Activated CD8-positive, alpha-beta memory T cell treated with anti-CD3 and anti-CD28 coated beads, Interleukin-2, amount 50 U/mL, for 4 hours (primary cell): ENCODE results near the gene WDSUB1.

Experiments
- DNase-seq: peaks from one replicate; pipeline ENCODE4 v3.0.0-alpha.2; 2020

WDSUB1 gene

GRCh38 chr2:159192371-159192918 lies 94.1 kb downstream of the WDSUB1 start:
- DNase-seq: no peak

GRCh38 chr2:159188449-159188848 lies 98.1 kb downstream of the WDSUB1 start:
- no peak for DNase-seq

DNA sequence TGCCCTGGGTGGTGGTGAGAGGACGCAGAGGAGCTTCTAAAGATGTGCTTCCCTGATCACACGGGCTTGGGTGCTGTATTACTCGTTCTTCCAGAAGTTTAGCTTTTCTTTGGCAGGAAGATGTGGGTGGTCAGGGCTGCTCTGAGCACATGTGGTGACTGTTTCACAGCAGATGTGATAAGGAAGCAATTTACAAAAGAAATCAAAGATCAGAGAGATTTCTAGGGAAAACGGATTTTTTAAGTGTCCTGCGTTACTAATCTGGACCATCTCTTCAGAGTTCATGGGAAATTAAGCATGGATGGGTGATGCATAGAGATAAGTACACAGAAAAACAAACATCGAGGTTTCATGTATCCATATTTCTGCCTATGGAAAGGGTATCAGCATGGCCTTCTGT lies 99.4 kb downstream of the WDSUB1 start:
- DNase-seq: no peak

DNA sequence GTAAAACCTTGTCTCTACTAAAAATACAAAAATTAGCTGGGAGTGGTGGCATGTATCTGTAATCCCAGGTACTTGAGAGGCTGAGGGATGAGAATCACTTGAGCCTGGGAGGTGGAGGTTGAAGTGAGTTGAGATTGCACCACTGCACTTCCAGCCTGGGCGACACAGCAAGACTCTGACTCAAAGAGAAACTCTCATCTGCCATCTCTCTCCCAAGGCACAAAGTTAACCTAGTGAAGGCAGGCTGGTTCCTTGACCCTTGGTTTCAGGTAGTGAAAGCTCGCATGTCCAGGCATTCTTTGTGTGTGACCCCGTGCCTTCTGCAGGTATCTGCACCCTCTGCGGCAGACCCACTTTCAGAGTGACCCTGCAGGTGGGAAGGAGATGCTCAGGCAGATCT lies 100.0 kb downstream of the WDSUB1 start:
- no peak for DNase-seq
